COLO829 (cell line): Measurements from ENCODE around the gene TTC23L.

Experiments
- DNase-seq: peaks from one replicate; pipeline ENCODE4 v3.0.0; 2012; ENCODE audit warnings: low spot score

The TTC23L gene

GRCh38 chr5:34833090-34833489 is 5.9 kb upstream of the TTC23L start:
- DNase-seq = no peak

GRCh38 chr5:34833976-34834793 is 4.8 kb upstream of the TTC23L start:
- DNase-seq = no peak

GRCh38 chr5:34834794-34835089 is 4.2 kb upstream of the TTC23L start:
- DNase-seq = no peak

GRCh38 chr5:34835664-34836063 is 3.3 kb upstream of the TTC23L start:
- DNase-seq = no peak

- DNase-seq = no peak
Measured at GRCh38 chr5:34841816-34842215, 2.9 kb downstream of the TTC23L start.

GRCh38 chr5:34842554-34842953 is 3.6 kb downstream of the TTC23L start:
- no peak for DNase-seq

GRCh38 chr5:34843497-34843896 is 4.5 kb downstream of the TTC23L start:
- no peak for DNase-seq

- no peak for DNase-seq
Measured at GRCh38 chr5:34844106-34844505, 5.1 kb downstream of the TTC23L start.

- DNase-seq = no peak
Measured at GRCh38 chr5:34844999-34845398, 6.0 kb downstream of the TTC23L start.

- no peak for DNase-seq
Measured at GRCh38 chr5:34847056-34847455, 8.1 kb downstream of the TTC23L start.

- no peak for DNase-seq
Measured at GRCh38 chr5:34847552-34847951, 8.6 kb downstream of the TTC23L start.

GRCh38 chr5:34848230-34848629 is 9.3 kb downstream of the TTC23L start:
- DNase-seq = no peak

GRCh38 chr5:34849253-34849652 is 10.3 kb downstream of the TTC23L start:
- no peak for DNase-seq

GRCh38 chr5:34854459-34855174 is 15.7 kb downstream of the TTC23L start:
- DNase-seq = no peak

GRCh38 chr5:34857161-34857560 is 18.2 kb downstream of the TTC23L start:
- DNase-seq = no peak

- no peak for DNase-seq
Measured at GRCh38 chr5:34857894-34858293, 18.9 kb downstream of the TTC23L start.

- no peak for DNase-seq
Measured at GRCh38 chr5:34858790-34859189, 19.8 kb downstream of the TTC23L start.

- no peak for DNase-seq
Measured at GRCh38 chr5:34859253-34859652, 20.3 kb downstream of the TTC23L start.

- no peak for DNase-seq
Measured at GRCh38 chr5:34863946-34864345, 25.0 kb downstream of the TTC23L start.

GRCh38 chr5:34865091-34865490 is 26.1 kb downstream of the TTC23L start:
- DNase-seq = no peak

GRCh38 chr5:34866989-34867471 is 28.1 kb downstream of the TTC23L start:
- DNase-seq = no peak

GRCh38 chr5:34867660-34868059 is 28.7 kb downstream of the TTC23L start:
- DNase-seq = no peak

- DNase-seq = no peak
Measured at GRCh38 chr5:34868791-34869190, 29.8 kb downstream of the TTC23L start.

- DNase-seq = no peak
Measured at GRCh38 chr5:34869256-34869655, 30.3 kb downstream of the TTC23L start.
